Ectodermal cell (in vitro differentiated cells): ENCODE measurements around the gene NXPE3.

Experiments
- H3K27ac ChIP-seq: 2 replicates; pipeline ENCODE4 v1.7.0; 2013; ENCODE audit warnings: mild to moderate bottlenecking, low read depth, low read length; ENCODE audit not compliant: insufficient read depth, poor library complexity, severe bottlenecking
- H3K27me3 ChIP-seq: 2 replicates; pipeline ENCODE4 v1.7.0; 2013; ENCODE audit warnings: mild to moderate bottlenecking, low read length; ENCODE audit not compliant: insufficient read depth, control insufficient read depth, poor library complexity, severe bottlenecking
- H3K36me3 ChIP-seq: one replicate; pipeline ENCODE4 v1.7.0; 2013; ENCODE audit warnings: low read length; ENCODE audit not compliant: control insufficient read depth, insufficient read depth
- H3K4me1 ChIP-seq: one replicate; pipeline ENCODE4 v1.7.0; 2013; ENCODE audit warnings: low read length; ENCODE audit not compliant: control insufficient read depth, insufficient read depth
- H3K4me3 ChIP-seq: 2 replicates; pipeline ENCODE4 v1.7.0; 2013; ENCODE audit warnings: low read depth, low read length, control low read depth; ENCODE audit not compliant: insufficient read depth
- H3K9me3 ChIP-seq: 2 replicates; pipeline ENCODE4 v1.7.0; 2013; ENCODE audit warnings: mild to moderate bottlenecking, low read length, moderate library complexity; ENCODE audit not compliant: control insufficient read depth
- WGBS, 2 experiments: methylation state at CpG; one replicate each; pipeline ENCODE4 v1.1.7; 2013; ENCODE audit warnings: missing lambda C conversion rate in 2 of 2; 5-methylcytosine and 5-hydroxymethylcytosine counted together

NXPE3 gene

GRCh38 chr3:101814835-101815234, 35.8 kb downstream of the NXPE3 start:
- H3K9me3 ChIP-seq: no peaks in the 10 kb centered on the region

GRCh38 chr3:101816215-101817149, 37.5 kb downstream of the NXPE3 start:
- Histone ChIP-seq H3K4me3 (no peak overlapping the region), H3K9me3 (no peaks in the 10 kb centered on the region), H3K4me1 (no peaks in the 10 kb centered on the region), H3K27ac (no peak overlapping the region), H3K36me3 (no peaks in the 10 kb centered on the region), H3K27me3 (no peaks in the 10 kb centered on the region)
- 91 to 92% methylated on average over 2 of the region's 4 CpGs for WGBS, 2 experiments

More at GRCh38 chr3:101814835-101815234, 35.8 kb downstream of the NXPE3 start:
- H3K27me3 ChIP-seq: no peaks in the 10 kb centered on the region
- no peak overlapping the region for H3K27ac ChIP-seq
- WGBS, 2 experiments: 78 to 92% methylated on average over 3 of the region's 3 CpGs
- H3K36me3 ChIP-seq: no peaks in the 10 kb centered on the region
- no peak overlapping the region for H3K4me3 ChIP-seq
- peaks cover under 1% of the 10 kb centered on the region for H3K4me1 ChIP-seq

- H3K36me3 ChIP-seq: no peaks in the 10 kb centered on the region
- no peak overlapping the region for H3K4me3 ChIP-seq
- no peaks in the 10 kb centered on the region for H3K27me3 ChIP-seq
- WGBS, 2 experiments: 93 to 94% methylated on average over 5 of the region's 5 CpGs
- H3K27ac ChIP-seq: no peak overlapping the region
- no peaks in the 10 kb centered on the region for H3K9me3 ChIP-seq
- H3K4me1 ChIP-seq: no peaks in the 10 kb centered on the region
These were observed 39.0 kb downstream of the NXPE3 start for GRCh38 chr3:101817992-101818391.

GRCh38 chr3:101819649-101820206, 40.7 kb downstream of the NXPE3 start:
- Histone ChIP-seq H3K27me3 (no peaks in the 10 kb centered on the region), H3K9me3 (no peaks in the 10 kb centered on the region), H3K4me1 (no peaks in the 10 kb centered on the region), H3K27ac (no peak overlapping the region), H3K36me3 (no peaks in the 10 kb centered on the region), H3K4me3 (no peak overlapping the region)
- 89 to 93% methylated on average over 2 of the region's 2 CpGs for WGBS, 2 experiments

GRCh38 chr3:101821503-101821902, 42.5 kb downstream of the NXPE3 start:
- H3K27ac ChIP-seq: no peak overlapping the region
- H3K4me1 ChIP-seq: no peaks in the 10 kb centered on the region
- no peaks in the 10 kb centered on the region for H3K27me3 ChIP-seq
- H3K4me3 ChIP-seq: no peak overlapping the region
- no peaks in the 10 kb centered on the region for H3K9me3 ChIP-seq
- WGBS, 2 experiments: 96 to 97% methylated on average over 19 of the region's 19 CpGs
- H3K36me3 ChIP-seq: no peaks in the 10 kb centered on the region

GRCh38 chr3:101823525-101823924, 44.5 kb downstream of the NXPE3 start:
- H3K4me1 ChIP-seq: peaks cover 5% of the 10 kb centered on the region
- no peaks in the 10 kb centered on the region for H3K36me3 ChIP-seq
- no peak overlapping the region for H3K4me3 ChIP-seq
- no peaks in the 10 kb centered on the region for H3K9me3 ChIP-seq
- no peaks in the 10 kb centered on the region for H3K27me3 ChIP-seq
- no peak overlapping the region for H3K27ac ChIP-seq
- WGBS, 2 experiments: 93% methylated on average over 4 to 5 of the region's 5 CpGs

- Histone ChIP-seq H3K4me3 (no peak overlapping the region), H3K9me3 (no peaks in the 10 kb centered on the region), H3K4me1 (peaks cover 16% of the 10 kb centered on the region), H3K27me3 (no peaks in the 10 kb centered on the region), H3K36me3 (no peaks in the 10 kb centered on the region), H3K27ac (no peak overlapping the region)
- 95% methylated on average over 2 to 3 of the region's 3 CpGs for WGBS, 2 experiments
These were observed 45.7 kb downstream of the NXPE3 start for GRCh38 chr3:101824702-101825101.

GRCh38 chr3:101825904-101826445, 47.0 kb downstream of the NXPE3 start:
- Histone ChIP-seq H3K27ac (no peak overlapping the region), H3K4me1 (peaks cover 16% of the 10 kb centered on the region), H3K4me3 (no peak overlapping the region), H3K9me3 (no peaks in the 10 kb centered on the region), H3K27me3 (no peaks in the 10 kb centered on the region), H3K36me3 (no peaks in the 10 kb centered on the region)
- 92 to 95% methylated on average over 2 of the region's 2 CpGs for WGBS, 2 experiments

- no peaks in the 10 kb centered on the region for H3K27me3 ChIP-seq
- peak overlapping the region; percentile 48 for H3K4me3 ChIP-seq
- H3K36me3 ChIP-seq: no peaks in the 10 kb centered on the region
- peak overlapping the region; percentile 78 for H3K27ac ChIP-seq
- WGBS, 2 experiments: 15 to 17% methylated on average over 29 of the region's 30 CpGs
- peaks cover 16% of the 10 kb centered on the region for H3K4me1 ChIP-seq
- no peaks in the 10 kb centered on the region for H3K9me3 ChIP-seq
These were observed 48.5 kb downstream of the NXPE3 start for GRCh38 chr3:101827211-101828174.
